NCI-H1105 (cell line): Measurements from ENCODE around the gene RDH5.

Experiments
- DNase-seq: peaks from one replicate; lab custom pipeline; 2025; lab: John Stamatoyannopoulos, UW

The RDH5 gene

DNA sequence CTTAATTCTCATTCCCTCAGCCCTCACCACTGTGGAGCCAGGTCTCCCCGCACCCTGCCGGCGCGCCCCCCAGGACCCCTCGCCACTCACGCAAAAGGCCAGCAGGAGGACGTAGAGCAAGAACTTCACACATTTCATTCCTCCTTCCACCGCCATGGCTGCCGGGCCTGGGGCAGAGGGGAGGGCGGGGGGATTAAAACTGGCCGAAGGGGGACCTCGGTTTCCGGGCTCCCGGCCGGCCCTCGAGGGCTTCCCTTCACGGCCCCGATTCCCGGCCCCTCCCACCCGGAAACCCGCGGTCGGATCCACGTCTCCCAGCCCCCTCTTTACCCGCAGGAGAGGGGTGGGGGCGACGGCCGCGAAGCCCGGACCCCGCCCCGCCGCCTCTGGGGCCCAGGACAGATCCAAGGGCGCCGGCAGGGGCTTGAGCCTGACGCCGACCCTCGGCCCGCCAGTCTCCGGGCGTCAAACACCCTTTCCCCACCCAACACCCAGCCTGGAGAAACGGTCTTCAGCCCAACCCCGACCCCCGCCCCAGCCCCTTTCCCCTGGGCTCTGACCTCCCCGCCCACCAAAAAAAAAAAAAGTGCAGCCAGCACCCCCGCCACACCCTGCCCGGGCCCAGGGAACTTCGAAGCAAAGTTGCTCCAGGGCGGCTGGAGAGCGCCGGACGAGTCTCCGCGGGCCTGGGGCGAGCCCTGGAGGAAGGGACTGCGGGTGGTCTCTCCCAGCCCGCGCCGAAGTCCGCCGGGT lies 8.2 kb downstream of the RDH5 start:
- peak; percentile 26 for DNase-seq

DNA sequence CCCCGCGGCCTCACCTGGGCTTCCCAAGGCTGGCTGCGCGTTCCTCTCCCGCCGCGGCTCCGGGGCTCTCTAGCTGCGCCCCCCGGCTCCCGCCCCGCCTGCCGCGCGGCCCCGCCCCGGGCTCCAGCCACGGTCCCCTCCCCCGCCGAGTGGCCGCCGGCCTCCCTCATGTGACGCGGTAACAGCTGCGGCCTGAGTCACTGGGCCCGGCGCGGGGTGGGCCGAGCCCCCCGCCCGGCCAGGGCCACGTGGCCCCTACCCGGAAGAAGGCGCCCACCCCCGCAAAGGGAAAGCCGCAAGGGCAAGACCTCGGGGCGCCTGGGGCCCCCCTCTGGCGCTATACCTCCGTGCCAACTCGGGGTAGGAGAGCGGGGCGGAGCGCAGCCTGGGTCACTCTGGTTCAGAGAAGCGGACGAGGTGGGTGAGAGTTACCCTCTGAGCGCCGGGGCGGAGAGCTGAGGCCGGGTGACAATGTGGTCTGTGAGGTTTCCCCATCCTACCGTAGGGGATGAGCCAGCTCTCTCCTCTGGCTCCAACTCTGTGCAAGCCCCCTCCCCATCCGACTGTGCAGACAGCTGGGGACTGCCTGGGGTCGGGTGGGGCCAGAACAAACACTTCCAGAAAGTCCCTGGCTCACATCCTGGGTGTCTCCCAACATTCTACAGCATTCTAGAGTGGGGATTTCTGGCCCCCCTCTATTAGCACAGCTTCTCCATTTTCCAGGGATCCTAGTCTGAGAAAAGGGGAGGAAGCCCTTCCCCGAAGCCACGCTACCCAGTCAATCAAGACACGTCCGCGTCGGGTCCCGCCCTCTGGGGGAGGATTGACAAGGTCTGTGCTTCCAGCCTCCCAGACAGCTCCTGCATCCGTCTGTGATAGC lies 9.0 kb downstream of the RDH5 start, which contains the start of gene CD63:
Gene CD63 (minus strand): TSS at position 71 of the 880 bp plus-strand sequence. CDS start 668 bp downstream, outside the sequence.
- peak; percentile 42 for DNase-seq

DNA sequence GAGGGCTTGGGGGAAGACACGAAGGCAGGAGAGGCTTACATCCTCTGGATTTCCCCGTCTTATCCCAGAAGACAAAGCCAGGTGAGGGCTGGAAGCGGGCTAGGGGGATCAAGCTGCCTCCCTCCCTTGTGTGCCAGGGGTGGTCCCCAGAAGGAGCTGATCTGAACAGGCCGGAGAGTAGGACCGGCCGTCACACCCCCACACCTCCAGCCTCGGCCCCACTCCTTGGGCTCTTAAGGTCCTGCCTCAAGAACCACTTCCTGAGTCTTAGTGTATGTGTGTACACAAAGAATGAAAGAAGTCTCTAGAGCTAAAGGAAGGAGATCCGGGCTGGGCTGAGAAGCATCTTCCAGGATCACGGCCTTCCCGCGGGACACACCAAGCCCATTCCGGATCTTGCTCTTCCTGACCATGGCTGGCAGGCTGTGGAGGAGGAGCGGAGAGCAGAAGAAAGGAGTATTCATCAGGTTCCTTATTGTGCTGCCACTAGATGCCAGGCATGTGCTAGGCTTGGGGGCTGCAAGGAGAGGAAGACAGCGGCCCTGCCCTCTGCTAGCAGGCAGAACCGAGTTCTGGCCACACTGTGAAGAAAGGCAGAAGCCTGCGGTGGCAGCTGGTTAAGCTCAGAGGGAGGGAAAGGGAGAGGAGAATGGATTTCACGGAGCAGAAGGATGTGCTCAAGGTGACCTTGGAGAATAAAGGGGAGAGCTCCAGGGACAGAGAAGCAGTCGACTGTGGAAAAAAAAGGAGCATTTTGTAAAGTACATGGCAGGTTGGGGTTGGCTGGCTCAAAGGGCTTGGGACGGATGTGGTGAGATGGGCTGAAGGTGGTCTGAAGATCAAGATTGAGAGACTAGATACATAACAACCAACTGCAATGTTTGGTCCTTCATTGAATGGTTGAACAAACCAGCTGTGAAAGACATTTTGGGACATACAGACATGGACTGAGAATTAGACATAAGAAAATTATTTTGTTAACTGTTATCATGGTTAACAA lies 9.9 kb downstream of the RDH5 start:
- no peak for DNase-seq

DNA sequence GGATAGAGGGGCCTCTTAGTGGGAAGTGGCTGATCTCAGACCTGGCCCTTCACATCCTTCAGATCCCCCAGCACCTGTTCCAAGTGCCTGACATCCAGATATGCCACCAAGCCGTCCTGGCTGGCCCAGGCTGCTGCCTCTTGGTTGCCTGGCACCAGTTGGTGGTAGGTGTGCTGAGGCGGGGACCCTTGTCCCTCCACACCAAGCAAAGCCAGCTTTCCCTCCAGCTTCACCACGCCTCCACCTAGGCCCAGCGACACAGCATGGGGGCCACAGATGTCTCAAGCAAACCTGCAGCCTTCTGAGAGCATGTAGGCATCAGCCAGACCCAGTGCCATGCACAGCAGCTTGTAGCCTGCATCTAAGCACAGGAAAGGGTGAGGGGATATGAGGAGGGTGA lies 12.1 kb downstream of the RDH5 start:
- no peak for DNase-seq

GRCh38 chr12:55733021-55733555 lies 12.9 kb downstream of the RDH5 start:
- no peak for DNase-seq

GRCh38 chr12:55733858-55734257 lies 13.7 kb downstream of the RDH5 start:
- no peak for DNase-seq

- DNase-seq, result no peak
These were observed 14.4 kb downstream of the RDH5 start for GRCh38 chr12:55734595-55734994.

DNA sequence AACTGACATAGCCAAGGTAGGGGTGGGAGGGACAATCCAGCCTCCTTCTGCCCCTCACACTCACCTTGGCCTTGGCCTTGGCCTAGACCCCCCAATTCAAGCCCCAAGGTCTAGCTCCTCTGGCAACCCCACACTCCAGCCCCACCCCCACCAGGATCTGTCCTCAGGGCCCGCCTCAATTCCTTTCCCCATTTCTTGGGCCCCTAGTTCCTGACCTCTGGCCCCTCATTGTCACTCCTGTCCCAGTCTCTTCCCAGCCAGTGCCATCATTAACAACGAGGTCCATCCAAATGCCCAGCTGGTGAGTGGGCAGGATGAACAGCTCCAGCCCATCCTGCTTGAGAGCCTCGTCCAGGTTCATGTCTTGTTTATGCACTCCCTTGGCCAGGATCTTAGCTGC lies 15.9 kb downstream of the RDH5 start:
- DNase-seq, result no peak

- no peak for DNase-seq
These were observed 16.8 kb downstream of the RDH5 start for GRCh38 chr12:55736780-55737580.

DNA sequence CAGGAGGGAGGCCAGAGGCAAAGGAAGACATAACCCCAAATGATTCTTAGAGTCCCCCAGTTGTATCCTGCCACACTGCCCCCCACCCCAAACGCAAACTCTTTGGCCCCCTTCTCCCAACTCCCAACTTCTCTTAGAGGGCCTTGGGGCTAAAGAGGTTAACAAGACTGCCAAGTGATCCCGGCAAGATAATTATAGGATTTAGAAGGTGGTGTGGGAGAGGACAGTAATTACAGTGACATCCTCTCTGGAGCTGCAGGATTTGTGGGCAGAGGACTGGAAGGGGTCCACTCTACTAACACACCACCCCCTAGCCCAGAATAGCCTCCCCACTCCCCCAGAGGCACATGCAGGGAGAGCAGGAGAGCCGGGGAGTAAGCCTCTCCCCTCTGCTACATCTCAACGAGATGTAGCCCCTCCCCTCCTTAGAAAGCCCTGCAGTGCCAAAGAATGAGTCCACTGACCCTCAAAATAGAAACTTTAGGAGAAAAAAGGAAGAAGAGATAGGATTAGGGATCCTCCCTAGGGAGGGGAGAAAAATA lies 17.5 kb downstream of the RDH5 start:
- no peak for DNase-seq

- peak; percentile 64 for DNase-seq
These were observed 18.2 kb downstream of the RDH5 start for GRCh38 chr12:55738123-55739024.

GRCh38 chr12:55739025-55739378 lies 18.8 kb downstream of the RDH5 start:
- no peak for DNase-seq

DNA sequence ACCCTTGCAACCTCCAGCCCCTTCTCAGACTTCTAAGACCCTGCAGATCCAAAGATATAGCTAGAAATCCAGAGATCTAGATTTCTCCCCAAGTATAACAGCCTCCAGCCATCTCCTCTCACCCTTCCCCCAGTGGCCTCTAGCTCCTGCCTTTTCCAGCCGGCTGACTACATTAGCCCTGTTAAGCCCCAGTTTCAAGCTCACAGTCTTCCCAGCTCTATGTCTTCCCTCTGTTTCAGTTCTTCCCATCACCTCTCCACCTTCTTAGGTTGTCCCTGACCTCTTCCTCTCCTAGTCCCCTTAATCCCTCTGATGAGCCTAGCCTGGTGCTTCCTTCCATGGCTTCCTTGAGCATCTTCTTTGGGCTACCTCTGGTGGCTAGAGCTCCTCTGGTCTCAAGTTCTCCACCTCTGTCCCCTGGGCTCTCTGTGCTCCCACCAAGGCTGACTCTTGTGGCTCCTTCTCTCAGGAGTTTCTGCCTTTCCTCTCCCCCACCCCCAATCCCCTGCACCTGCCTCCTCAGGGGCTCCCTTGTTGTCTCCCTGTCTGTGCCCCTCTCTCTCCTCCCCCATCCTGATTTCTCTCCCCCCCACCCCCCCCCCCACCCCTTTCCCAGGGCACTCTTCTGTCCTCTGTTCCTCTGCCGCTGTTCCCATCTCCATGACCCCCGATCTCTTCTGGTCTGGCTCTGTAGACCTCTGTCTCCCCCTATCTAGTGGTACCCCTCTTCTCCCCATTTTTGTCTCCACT lies 21.9 kb downstream of the RDH5 start:
- no peak for DNase-seq

- DNase-seq, result peak; percentile 31
These were observed 22.7 kb downstream of the RDH5 start, which contains the start of gene GDF11 for GRCh38 chr12:55742719-55743405. TSS of gene GDF11 (plus strand) at chr12:55743122. CDS start at chr12:55743317, 195 bp downstream.

DNA sequence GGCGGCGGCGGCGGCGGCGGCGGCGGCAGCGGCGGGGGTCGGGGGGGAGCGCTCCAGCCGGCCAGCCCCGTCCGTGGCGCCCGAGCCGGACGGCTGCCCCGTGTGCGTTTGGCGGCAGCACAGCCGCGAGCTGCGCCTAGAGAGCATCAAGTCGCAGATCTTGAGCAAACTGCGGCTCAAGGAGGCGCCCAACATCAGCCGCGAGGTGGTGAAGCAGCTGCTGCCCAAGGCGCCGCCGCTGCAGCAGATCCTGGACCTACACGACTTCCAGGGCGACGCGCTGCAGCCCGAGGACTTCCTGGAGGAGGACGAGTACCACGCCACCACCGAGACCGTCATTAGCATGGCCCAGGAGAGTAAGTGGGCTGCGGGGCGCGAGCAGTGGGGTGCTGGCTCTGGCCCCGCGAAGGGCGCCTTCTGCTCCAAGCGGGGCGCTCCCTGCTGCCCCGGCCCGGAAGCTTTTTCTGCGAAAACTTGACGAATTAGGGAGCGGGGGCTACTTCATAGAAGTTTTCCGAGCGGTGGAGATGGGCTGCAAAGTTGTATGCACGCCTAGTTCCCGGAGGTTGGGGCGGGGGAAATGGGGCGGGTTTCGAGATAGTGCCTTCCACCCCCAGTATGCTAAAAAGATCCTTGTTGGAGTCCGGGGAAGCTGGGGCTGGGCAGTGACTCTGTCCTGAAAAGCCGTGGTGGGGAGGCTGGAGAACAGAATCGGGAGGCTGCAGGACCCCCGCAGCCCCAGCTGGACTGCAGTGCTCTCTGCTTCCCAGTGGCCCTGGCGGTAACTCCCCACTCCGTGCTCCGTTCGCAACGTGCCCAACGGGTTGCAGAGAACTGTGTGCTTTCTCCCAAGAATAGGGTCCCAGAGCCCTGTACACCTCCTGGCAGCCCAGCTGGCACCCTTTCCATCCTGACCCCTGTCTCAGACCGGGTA lies 23.5 kb downstream of the RDH5 start:
- DNase-seq, result no peak

- DNase-seq, result no peak
These were observed 24.3 kb downstream of the RDH5 start for GRCh38 chr12:55744340-55745030.
